ENCODE results near the gene SCN8A.
A peak's percentile ranks its signal among the peaks of the same experiment; 100 is the strongest.

SCN8A gene

GRCh38 chr12:51625370-51625769 is 34.3 kb downstream of the SCN8A start:
- H3K4me3 ChIP-seq (replicated peaks; ENCODE audit: low read depth, low read length) = no peak overlapping the region
- no peak for TF ChIP-seq CTCF (IDR thresholded peaks at IDR 0.05; ENCODE audit: low read depth, low read length, missing control alignments)
- DNase-seq (ENCODE audit: extremely low read depth, low read depth) = no peak

- no peak overlapping the region for H3K4me3 ChIP-seq (replicated peaks; ENCODE audit: low read depth, low read length)
- no peak for DNase-seq (ENCODE audit: extremely low read depth, low read depth)
- no peak for TF ChIP-seq CTCF (IDR thresholded peaks at IDR 0.05; ENCODE audit: low read depth, low read length, missing control alignments)
Measured at GRCh38 chr12:51626115-51626514, 35.1 kb downstream of the SCN8A start.

GRCh38 chr12:51626629-51627028 is 35.6 kb downstream of the SCN8A start:
- no peak overlapping the region for H3K4me3 ChIP-seq (replicated peaks; ENCODE audit: low read depth, low read length)
- DNase-seq (ENCODE audit: extremely low read depth, low read depth) = no peak
- TF ChIP-seq CTCF (IDR thresholded peaks at IDR 0.05; ENCODE audit: low read depth, low read length, missing control alignments) = no peak

- no peak for TF ChIP-seq CTCF (IDR thresholded peaks at IDR 0.05; ENCODE audit: low read depth, low read length, missing control alignments)
Measured at GRCh38 chr12:51630256-51630880, 39.3 kb downstream of the SCN8A start.

GRCh38 chr12:51630986-51631385 is 40.0 kb downstream of the SCN8A start:
- H3K4me3 ChIP-seq (replicated peaks; ENCODE audit: low read depth, low read length) = no peak overlapping the region
- DNase-seq (ENCODE audit: extremely low read depth, low read depth) = no peak
- TF ChIP-seq CTCF (IDR thresholded peaks at IDR 0.05; ENCODE audit: low read depth, low read length, missing control alignments) = no peak

More at GRCh38 chr12:51630256-51630880, 39.3 kb downstream of the SCN8A start:
- H3K4me3 ChIP-seq (replicated peaks; ENCODE audit: low read depth, low read length) = no peak overlapping the region
- no peak for DNase-seq (ENCODE audit: extremely low read depth, low read depth)

GRCh38 chr12:51631591-51631990 is 40.6 kb downstream of the SCN8A start:
- no peak overlapping the region for H3K4me3 ChIP-seq (replicated peaks; ENCODE audit: low read depth, low read length)
- DNase-seq (ENCODE audit: extremely low read depth, low read depth) = peak; percentile 26
- no peak for TF ChIP-seq CTCF (IDR thresholded peaks at IDR 0.05; ENCODE audit: low read depth, low read length, missing control alignments)

GRCh38 chr12:51632623-51633022 is 41.6 kb downstream of the SCN8A start:
- no peak for TF ChIP-seq CTCF (IDR thresholded peaks at IDR 0.05; ENCODE audit: low read depth, low read length, missing control alignments)
- no peak overlapping the region for H3K4me3 ChIP-seq (replicated peaks; ENCODE audit: low read depth, low read length)
- no peak for DNase-seq (ENCODE audit: extremely low read depth, low read depth)

All from HFF-Myc (cell line).